CD4-positive, alpha-beta T cell (primary cell): ENCODE results near the gene SYT17. TPM values are rescaled to one million over a fixed set of nuclear protein-coding genes. Genes with fewer than 3 reads are reported as not detected.

Source experiments
- ATAC-seq: fragments of 200-7000 bp; cut with Tn5 transposase; one replicate; pipeline ENCODE4 v1.10.0; 2022; ENCODE audit warnings: mild to moderate bottlenecking; ENCODE audit not compliant: poor library complexity
- CTCF ChIA-PET: fragments of 350-600 bp; sonication (Branson Sonifier 250); formaldehyde crosslinking; loops from one replicate; lab custom pipeline; 2021; ENCODE audit warnings: antibody characterized with exemption, inconsistent platforms; lab: Charles Lee
- POLR2A ChIA-PET: fragments of 350-600 bp; sonication (Branson Sonifier 250); formaldehyde crosslinking; loops from one replicate; lab custom pipeline; 2021; ENCODE audit warnings: antibody characterized with exemption, inconsistent platforms; lab: Charles Lee
- DNase-seq, 14 experiments: peaks; one replicate each; pipeline ENCODE4 v3.0.0-alpha.2; 2013 to 2020; ENCODE audit warnings: mixed read lengths in 2 of 14
- H3K27ac ChIP-seq, 2 donors: one replicate each; pipeline versions ENCODE4 v1.5.1 to v1.7.0; 2013; ENCODE audit warnings: low read length in 2 of 2, low read depth in 1 of 2, mild to moderate bottlenecking in 1 of 2
- H3K27me3 ChIP-seq, 2 experiments: 1 replicate in 1 of 2; 2 replicates in 1 of 2; pipeline versions ENCODE4 v1.6.1 to v1.7.0; 2013; ENCODE audit warnings: low read length in 2 of 2, control low read depth in 1 of 2, mild to moderate bottlenecking in 1 of 2, moderate library complexity in 1 of 2; ENCODE audit not compliant: insufficient read depth in 2 of 2, control insufficient read depth in 1 of 2
- H3K36me3 ChIP-seq: one replicate; pipeline ENCODE4 v1.6.1; 2013; ENCODE audit warnings: low read length, control low read depth; ENCODE audit not compliant: insufficient read depth
- H3K4me1 ChIP-seq: one replicate; pipeline ENCODE4 v1.6.1; 2013; ENCODE audit warnings: low read length, control low read depth; ENCODE audit not compliant: insufficient read depth
- H3K4me3 ChIP-seq: one replicate; pipeline ENCODE4 v1.5.1; 2013; ENCODE audit warnings: mild to moderate bottlenecking, low read length, moderate library complexity
- H3K9me3 ChIP-seq, 2 experiments: 1 replicate in 1 of 2; 2 replicates in 1 of 2; pipeline versions ENCODE4 v1.6.1 to v1.7.0; 2013; ENCODE audit warnings: low read length in 2 of 2, mild to moderate bottlenecking in 2 of 2, control low read depth in 1 of 2, moderate library complexity in 1 of 2; ENCODE audit not compliant: control insufficient read depth in 1 of 2, insufficient read depth in 1 of 2
- H3K27ac Mint-ChIP-seq: one replicate; pipeline ENCODE4 v1.8.0; 2020; ENCODE audit warnings: mixed read lengths
- H3K27me3 Mint-ChIP-seq: one replicate; pipeline ENCODE4 v1.8.0; 2021; ENCODE audit warnings: mixed read lengths
- H3K36me3 Mint-ChIP-seq: one replicate; pipeline ENCODE4 v1.8.0; 2021; ENCODE audit warnings: low read depth, mixed read lengths
- H3K4me1 Mint-ChIP-seq: one replicate; pipeline ENCODE4 v1.8.0; 2021; ENCODE audit warnings: low read depth, mixed read lengths
- H3K4me3 Mint-ChIP-seq: one replicate; pipeline ENCODE4 v1.8.0; 2020; ENCODE audit warnings: mild to moderate bottlenecking, mixed read lengths
- H3K9me3 Mint-ChIP-seq: one replicate; pipeline ENCODE4 v1.8.0; 2020; ENCODE audit warnings: mixed read lengths
- intact Hi-C, 2 experiments: fragments of 100-400 bp; cut with DNase I in 1 of 2; cut with micrococcal nuclease in 1 of 2; formaldehyde crosslinking; loops; one replicate each; pipeline versions ENCODE4 v1.15.1 to v1.9.0; 2023 to 2025; cut with DNase I, micrococcal nuclease
- total RNA-seq, 174 experiments: library from RNA in 2 of 174; stranded (reverse) in 2 of 174; gene quantifications; one replicate each; pipeline ENCODE4 v1.2.3 and lab custom pipeline; 2021 to 2026
- TF ChIP-seq, protein P1 (sequence below): fragments of 200-600 bp; IDR thresholded peaks from one replicate; pipeline ENCODE4 v1.8.0; 2022; ENCODE audit warnings: antibody characterized with exemption, mild to moderate bottlenecking

Gene SYT17
- total RNA-seq, 2 experiments from 2014 or later, result not detected

DNA sequence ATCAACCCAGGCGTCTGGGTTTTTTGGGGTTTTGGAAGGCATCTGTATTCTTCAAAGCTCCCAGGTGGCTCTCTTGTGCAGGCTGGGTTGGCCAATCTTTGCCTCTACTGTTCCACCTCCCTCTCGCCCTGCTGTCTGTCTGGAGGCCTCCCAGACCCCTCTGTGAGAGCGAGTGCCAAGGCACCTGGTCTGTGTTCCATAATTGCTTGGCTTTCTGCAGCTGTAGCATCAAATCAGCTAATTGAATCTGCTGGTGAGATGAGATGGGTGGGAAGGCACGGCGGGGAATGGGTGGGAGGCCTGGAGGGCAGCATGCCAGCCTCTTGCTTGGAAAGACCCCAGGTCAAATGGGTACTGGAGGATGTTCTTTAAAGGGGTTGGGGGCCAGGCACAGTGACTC is 64.9 kb downstream of the SYT17 start:
- POLR2A ChIA-PET, result no interaction called here
- Histone ChIP-seq H3K36me3 (no peaks in the 10 kb centered on the region), H3K9me3 (peaks cover 18 to 21% of the 10 kb centered on the region in 2 experiments), H3K27ac (no peak overlapping the region), H3K4me3 (no peak overlapping the region), H3K4me1 (no peaks in the 10 kb centered on the region), H3K27me3 (no peaks in the 10 kb centered on the region)
- H3K27me3 Mint-ChIP-seq, result peaks cover 9% of the 10 kb centered on the region
- no peak overlapping the region for H3K27ac Mint-ChIP-seq
- TF ChIP-seq, protein P1, sequence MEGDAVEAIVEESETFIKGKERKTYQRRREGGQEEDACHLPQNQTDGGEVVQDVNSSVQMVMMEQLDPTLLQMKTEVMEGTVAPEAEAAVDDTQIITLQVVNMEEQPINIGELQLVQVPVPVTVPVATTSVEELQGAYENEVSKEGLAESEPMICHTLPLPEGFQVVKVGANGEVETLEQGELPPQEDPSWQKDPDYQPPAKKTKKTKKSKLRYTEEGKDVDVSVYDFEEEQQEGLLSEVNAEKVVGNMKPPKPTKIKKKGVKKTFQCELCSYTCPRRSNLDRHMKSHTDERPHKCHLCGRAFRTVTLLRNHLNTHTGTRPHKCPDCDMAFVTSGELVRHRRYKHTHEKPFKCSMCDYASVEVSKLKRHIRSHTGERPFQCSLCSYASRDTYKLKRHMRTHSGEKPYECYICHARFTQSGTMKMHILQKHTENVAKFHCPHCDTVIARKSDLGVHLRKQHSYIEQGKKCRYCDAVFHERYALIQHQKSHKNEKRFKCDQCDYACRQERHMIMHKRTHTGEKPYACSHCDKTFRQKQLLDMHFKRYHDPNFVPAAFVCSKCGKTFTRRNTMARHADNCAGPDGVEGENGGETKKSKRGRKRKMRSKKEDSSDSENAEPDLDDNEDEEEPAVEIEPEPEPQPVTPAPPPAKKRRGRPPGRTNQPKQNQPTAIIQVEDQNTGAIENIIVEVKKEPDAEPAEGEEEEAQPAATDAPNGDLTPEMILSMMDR, result no peak
- intact Hi-C loops, result no loop called here
- H3K4me3 Mint-ChIP-seq, result no peak overlapping the region
- peaks cover 16% of the 10 kb centered on the region for H3K9me3 Mint-ChIP-seq
- no peaks in the 10 kb centered on the region for H3K36me3 Mint-ChIP-seq
- no peaks in the 10 kb centered on the region for H3K4me1 Mint-ChIP-seq
- DNase-seq (no peak), ATAC-seq (no peak)
- CTCF ChIA-PET, result no interaction called here

DNA sequence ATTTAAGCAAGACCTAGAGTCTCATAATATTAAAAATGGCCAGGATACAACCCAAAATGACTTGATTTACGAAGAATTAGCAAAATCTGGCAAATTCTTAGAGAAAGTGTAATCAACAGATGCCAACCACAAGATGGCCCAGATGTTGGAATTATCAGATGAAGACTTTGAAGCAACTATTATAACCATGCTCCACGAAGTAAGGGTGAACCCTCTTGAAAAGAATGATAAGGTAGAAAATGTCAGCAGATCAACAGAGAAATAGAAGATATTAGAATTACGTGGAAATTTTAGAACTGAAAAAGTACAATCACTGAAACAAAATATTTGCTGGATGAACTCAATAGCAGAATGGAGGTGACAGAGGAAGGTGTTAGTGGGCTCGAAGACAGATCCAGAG is 67.4 kb downstream of the SYT17 start:
- ChIA-PET POLR2A (no interaction called here), CTCF (no interaction called here)
- Mint-ChIP-seq H3K4me3 (no peak overlapping the region), H3K4me1 (no peaks in the 10 kb centered on the region), H3K9me3 (peaks cover 18% of the 10 kb centered on the region), H3K27ac (no peak overlapping the region), H3K36me3 (no peaks in the 10 kb centered on the region), H3K27me3 (peaks cover 5% of the 10 kb centered on the region)
- Histone ChIP-seq H3K9me3 (peaks cover 18 to 41% of the 10 kb centered on the region in 2 experiments), H3K4me1 (no peaks in the 10 kb centered on the region), H3K36me3 (no peaks in the 10 kb centered on the region), H3K27ac (no peak overlapping the region), H3K27me3 (no peaks in the 10 kb centered on the region), H3K4me3 (no peak overlapping the region)
- intact Hi-C loops, result no loop called here
- ATAC-seq (no peak), DNase-seq (no peak)
- TF ChIP-seq, protein P1, result no peak

DNA sequence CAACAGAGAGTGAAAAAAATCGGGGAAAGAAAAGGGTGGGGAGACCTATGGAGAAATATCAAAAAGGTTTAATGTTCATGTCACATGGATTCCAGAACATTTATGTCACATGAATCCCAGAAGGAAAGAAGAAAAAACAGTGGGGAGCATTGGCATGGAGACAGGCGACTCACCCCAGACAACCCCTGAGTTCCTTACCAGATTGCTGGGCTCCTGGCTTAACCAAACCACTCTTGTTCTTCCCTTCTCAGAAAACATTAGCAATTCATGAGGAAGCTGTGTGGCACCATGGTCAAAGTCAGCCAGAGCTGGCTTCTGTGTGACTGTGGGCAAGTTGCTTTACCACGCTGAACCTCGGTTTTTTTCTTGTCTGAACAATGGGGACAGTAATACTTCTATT is 67.8 kb downstream of the SYT17 start:
- Histone ChIP-seq H3K27me3 (no peaks in the 10 kb centered on the region), H3K4me1 (no peaks in the 10 kb centered on the region), H3K9me3 (peaks cover 18 to 45% of the 10 kb centered on the region in 2 experiments), H3K36me3 (no peaks in the 10 kb centered on the region), H3K4me3 (no peak overlapping the region), H3K27ac (no peak overlapping the region)
- no peak for DNase-seq
- CTCF ChIA-PET, result no interaction called here
- Mint-ChIP-seq H3K9me3 (peaks cover 18% of the 10 kb centered on the region), H3K27ac (no peak overlapping the region), H3K27me3 (peaks cover 5% of the 10 kb centered on the region), H3K36me3 (no peaks in the 10 kb centered on the region), H3K4me1 (no peaks in the 10 kb centered on the region), H3K4me3 (no peak overlapping the region)
- TF ChIP-seq, protein P1, result no peak
- ATAC-seq, result no peak
- intact Hi-C loops, result no loop called here
- POLR2A ChIA-PET, result no interaction called here
